ENCODE results near the gene GATAD2B.

Gene GATAD2B

DNA sequence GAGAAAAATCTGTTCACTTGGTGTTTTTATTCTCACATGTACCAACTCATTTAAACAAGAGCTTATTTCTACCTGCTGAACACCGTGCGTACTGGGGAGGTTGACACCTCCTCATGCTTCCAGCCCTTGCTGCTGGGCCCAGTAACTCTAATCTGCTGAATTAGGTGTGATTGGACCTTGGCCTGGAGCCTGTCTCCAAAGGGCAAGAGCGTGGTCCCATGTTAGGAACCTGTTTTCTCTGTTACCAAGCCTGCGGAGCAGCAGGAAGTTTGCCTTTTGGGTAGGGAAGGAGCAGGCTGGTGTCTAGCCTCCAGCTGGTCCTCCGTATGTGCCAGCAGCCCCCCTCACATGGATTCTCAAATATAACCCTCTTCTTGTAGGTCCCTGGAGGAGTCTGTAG lies 158.5 kb downstream of the GATAD2B start:
- TF ChIP-seq, protein P1, sequence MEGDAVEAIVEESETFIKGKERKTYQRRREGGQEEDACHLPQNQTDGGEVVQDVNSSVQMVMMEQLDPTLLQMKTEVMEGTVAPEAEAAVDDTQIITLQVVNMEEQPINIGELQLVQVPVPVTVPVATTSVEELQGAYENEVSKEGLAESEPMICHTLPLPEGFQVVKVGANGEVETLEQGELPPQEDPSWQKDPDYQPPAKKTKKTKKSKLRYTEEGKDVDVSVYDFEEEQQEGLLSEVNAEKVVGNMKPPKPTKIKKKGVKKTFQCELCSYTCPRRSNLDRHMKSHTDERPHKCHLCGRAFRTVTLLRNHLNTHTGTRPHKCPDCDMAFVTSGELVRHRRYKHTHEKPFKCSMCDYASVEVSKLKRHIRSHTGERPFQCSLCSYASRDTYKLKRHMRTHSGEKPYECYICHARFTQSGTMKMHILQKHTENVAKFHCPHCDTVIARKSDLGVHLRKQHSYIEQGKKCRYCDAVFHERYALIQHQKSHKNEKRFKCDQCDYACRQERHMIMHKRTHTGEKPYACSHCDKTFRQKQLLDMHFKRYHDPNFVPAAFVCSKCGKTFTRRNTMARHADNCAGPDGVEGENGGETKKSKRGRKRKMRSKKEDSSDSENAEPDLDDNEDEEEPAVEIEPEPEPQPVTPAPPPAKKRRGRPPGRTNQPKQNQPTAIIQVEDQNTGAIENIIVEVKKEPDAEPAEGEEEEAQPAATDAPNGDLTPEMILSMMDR (IDR thresholded peaks at IDR 0.05; ENCODE audit: extremely low read depth, missing control alignments) = no peak
- no peak for DNase-seq (ENCODE audit: low spot score)

DNA sequence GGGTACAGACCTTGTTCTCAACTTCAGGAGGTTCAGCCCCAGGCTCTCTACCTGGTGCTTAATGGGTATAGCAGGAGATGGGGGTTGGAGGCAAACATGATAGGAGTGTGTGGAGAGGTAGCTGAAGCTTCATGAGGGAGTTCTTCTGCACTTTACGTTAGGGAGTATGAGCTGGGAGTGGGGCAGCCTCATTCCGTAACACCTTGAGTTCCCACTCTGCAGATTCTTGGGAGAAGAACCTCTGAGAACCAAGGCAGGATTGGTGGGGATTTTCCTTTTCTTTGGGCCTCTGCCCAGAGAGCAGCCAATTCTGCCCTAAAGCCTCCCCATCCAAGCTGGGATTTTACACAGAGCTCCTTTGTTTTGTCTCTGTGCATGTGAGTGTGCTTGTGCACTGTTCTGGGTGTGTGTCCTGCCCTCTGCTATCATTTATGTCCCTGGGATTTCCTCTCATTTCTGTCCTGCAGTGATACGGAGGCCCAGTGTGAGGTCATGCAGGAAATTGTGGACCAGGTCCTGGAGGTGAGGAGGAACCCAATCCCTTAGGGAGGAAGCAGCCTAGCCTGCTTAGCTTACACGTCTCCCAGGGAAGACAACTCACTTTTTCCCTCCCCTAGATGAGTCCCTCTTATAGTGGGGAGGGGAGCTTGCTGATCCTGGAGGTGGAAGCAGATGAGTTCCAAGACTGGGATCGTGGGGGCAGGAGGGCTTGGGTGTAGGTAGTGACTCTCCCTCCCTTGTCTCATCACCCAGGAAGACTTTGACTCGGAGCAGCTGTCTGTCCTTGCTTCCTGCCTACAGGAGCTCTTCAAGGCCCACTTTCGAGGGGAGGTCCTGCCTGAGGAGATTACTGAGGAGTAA lies 159.2 kb downstream of the GATAD2B start:
- DNase-seq (ENCODE audit: low spot score) = no peak
- TF ChIP-seq, protein P1 (IDR thresholded peaks at IDR 0.05; ENCODE audit: extremely low read depth, missing control alignments) = no peak

DNA sequence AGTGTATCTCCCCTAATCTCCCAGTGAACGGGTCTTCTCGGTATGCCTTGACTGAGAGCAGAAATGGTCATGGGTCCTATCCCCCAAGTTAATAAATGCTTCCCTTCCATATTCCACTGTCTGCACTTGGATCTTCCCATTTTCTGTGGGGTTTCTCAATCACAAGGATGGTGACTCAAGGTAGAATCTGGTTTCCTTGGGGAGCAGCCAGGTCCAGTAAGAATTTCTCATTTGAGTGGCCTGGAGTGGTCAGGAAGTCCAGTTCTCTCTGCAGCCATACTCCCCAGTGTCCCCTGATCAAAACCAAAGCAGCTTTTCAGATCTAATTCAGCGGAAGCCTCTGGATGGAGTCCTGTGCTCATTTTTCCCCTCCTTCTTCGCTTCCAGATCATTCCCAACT lies 162.3 kb downstream of the GATAD2B start:
- TF ChIP-seq, protein P1 (IDR thresholded peaks at IDR 0.05; ENCODE audit: extremely low read depth, missing control alignments) = no peak
- DNase-seq (ENCODE audit: low spot score) = no peak
